Endodermal cell (in vitro differentiated cells): ENCODE results near the gene SULT4A1. TPM values are rescaled to one million over a fixed set of nuclear protein-coding genes. Genes with fewer than 3 reads are reported as not detected.

Experiments used
- DNase-seq: peaks from one replicate; pipeline ENCODE4 v3.0.0-alpha.2; 2017
- H3K27ac ChIP-seq: 2 replicates; pipeline ENCODE4 v1.5.1; 2013; ENCODE audit warnings: mild to moderate bottlenecking, low read depth, low read length, moderate library complexity
- H3K27me3 ChIP-seq: 2 replicates; pipeline ENCODE4 v1.6.1; 2013; ENCODE audit warnings: mild to moderate bottlenecking, low read length, moderate library complexity; ENCODE audit not compliant: insufficient read depth, control insufficient read depth, poor library complexity, severe bottlenecking
- H3K36me3 ChIP-seq: 2 replicates; pipeline ENCODE4 v1.7.0; 2013; ENCODE audit warnings: mild to moderate bottlenecking, low read length, moderate library complexity; ENCODE audit not compliant: control insufficient read depth, insufficient read depth
- H3K4me1 ChIP-seq: one replicate; pipeline ENCODE4 v1.7.0; 2013; ENCODE audit warnings: low read length; ENCODE audit not compliant: control insufficient read depth, insufficient read depth
- H3K4me3 ChIP-seq: 2 replicates; pipeline ENCODE4 v1.5.1; 2013; ENCODE audit warnings: mild to moderate bottlenecking, low read length, moderate library complexity
- H3K9ac ChIP-seq: 2 replicates; pipeline ENCODE4 v1.6.1; 2013; ENCODE audit warnings: mild to moderate bottlenecking, low read length, moderate library complexity; ENCODE audit not compliant: poor library complexity, severe bottlenecking; ENCODE audit errors: extremely low read depth
- H3K9me3 ChIP-seq: 2 replicates; pipeline ENCODE4 v1.6.1; 2013; ENCODE audit warnings: mild to moderate bottlenecking, low read length, moderate library complexity; ENCODE audit not compliant: control insufficient read depth
- H3K27ac Mint-ChIP-seq: 2 replicates; pipeline ENCODE4 v1.8.0; 2020; ENCODE audit warnings: mixed read lengths
- H3K27me3 Mint-ChIP-seq: 2 replicates; pipeline ENCODE4 v1.8.0; 2021; ENCODE audit warnings: mild to moderate bottlenecking, mixed read lengths; ENCODE audit not compliant: insufficient read depth
- H3K36me3 Mint-ChIP-seq: 2 replicates; pipeline ENCODE4 v1.8.0; 2020; ENCODE audit warnings: low read depth, mixed read lengths
- H3K4me1 Mint-ChIP-seq: 2 replicates; pipeline ENCODE4 v1.8.0; 2020; ENCODE audit warnings: mixed read lengths
- H3K4me3 Mint-ChIP-seq: 2 replicates; pipeline ENCODE4 v1.8.0; 2020; ENCODE audit warnings: mild to moderate bottlenecking, moderate library complexity, mixed read lengths
- H3K9me3 Mint-ChIP-seq: 2 replicates; pipeline ENCODE4 v1.8.0; 2020; ENCODE audit warnings: mild to moderate bottlenecking, mixed read lengths
- CTCF ChIP-seq: fragments of 200-600 bp; sonication (generic); conservative IDR thresholded peaks from 2 replicates; pipeline ENCODE4 v1.5.0; 2021; ENCODE audit warnings: antibody characterized with exemption, mild to moderate bottlenecking
- WGBS, 2 experiments: methylation state at CpG; one replicate each; pipeline versions ENCODE4 v1.1.5 to v1.1.7; 2013; ENCODE audit warnings: missing lambda C conversion rate in 2 of 2, mixed read lengths in 1 of 2; ENCODE audit not compliant: insufficient coverage in 1 of 2, insufficient read length in 1 of 2; 5-methylcytosine and 5-hydroxymethylcytosine counted together
- total RNA-seq, 2 donors: library from RNA; stranded (reverse); fragmentation: NEBNext Ultra II Directional in 1 of 2; extraction: Animal tissue kit (Norgen Biotek cat#: 25700) in 1 of 2; gene quantifications; 2 replicates in 1 of 2; 3 replicates in 1 of 2; pipeline ENCODE4 v1.2.1, GENCODE V29; 2021

The SULT4A1 gene
- total RNA-seq, 2 donors from 2014 or later: 11.4 to 12.7 TPM

GRCh38 chr22:43853328-43853931 lies 8.9 kb downstream of the SULT4A1 start:
- DNase-seq: peak; percentile 55
- Mint-ChIP-seq H3K27me3 (no peaks in the 10 kb centered on the region), H3K36me3 (peaks cover 11% of the 10 kb centered on the region), H3K4me1 (peaks cover 11% of the 10 kb centered on the region), H3K9me3 (peaks cover 14% of the 10 kb centered on the region), H3K27ac (no peak overlapping the region), H3K4me3 (no peak overlapping the region)
- Histone ChIP-seq H3K27ac (no peak overlapping the region), H3K9me3 (peaks cover 10% of the 10 kb centered on the region), H3K9ac (no peak overlapping the region), H3K36me3 (no peaks in the 10 kb centered on the region), H3K4me3 (no peak overlapping the region), H3K27me3 (no peaks in the 10 kb centered on the region), H3K4me1 (no peaks in the 10 kb centered on the region)
- 92 to 95% methylated on average over 4 to 10 of the region's 10 CpGs for WGBS, 2 experiments
- TF ChIP-seq CTCF: no peak

GRCh38 chr22:43852573-43853327 lies 9.6 kb downstream of the SULT4A1 start:
- Histone ChIP-seq H3K4me1 (no peaks in the 10 kb centered on the region), H3K27ac (no peak overlapping the region), H3K4me3 (no peak overlapping the region), H3K27me3 (no peaks in the 10 kb centered on the region), H3K9ac (no peak overlapping the region), H3K9me3 (peaks cover 9% of the 10 kb centered on the region), H3K36me3 (no peaks in the 10 kb centered on the region)
- 92 to 93% methylated on average over 11 to 19 of the region's 19 CpGs for WGBS, 2 experiments
- no peaks in the 10 kb centered on the region for H3K27me3 Mint-ChIP-seq
- DNase-seq: peak; percentile 35
- peak overlapping the region; percentile 9 for H3K27ac Mint-ChIP-seq
- TF ChIP-seq CTCF: no peak
- peaks cover 11% of the 10 kb centered on the region for H3K36me3 Mint-ChIP-seq
- H3K4me3 Mint-ChIP-seq: no peak overlapping the region
- peaks cover 11% of the 10 kb centered on the region for H3K4me1 Mint-ChIP-seq
- peaks cover 13% of the 10 kb centered on the region for H3K9me3 Mint-ChIP-seq

DNA sequence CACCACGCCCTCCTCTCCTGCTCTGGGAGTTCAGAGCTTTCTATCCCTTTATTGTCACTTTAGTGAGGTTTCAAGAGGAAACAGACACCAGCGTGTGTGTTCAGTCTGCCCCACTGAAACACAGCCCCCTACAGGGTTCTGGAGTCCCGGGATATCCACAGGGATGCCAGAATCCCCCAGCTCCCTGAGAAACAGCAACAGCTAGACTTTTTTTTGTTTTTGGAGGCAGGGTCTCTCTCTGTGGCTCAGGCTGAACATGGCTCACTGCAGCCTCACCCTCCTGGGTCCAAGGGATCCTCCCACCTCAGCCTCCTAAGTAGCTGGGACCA lies 10.4 kb downstream of the SULT4A1 start:
- 79 to 100% methylated on average over 1 to 3 of the region's 3 CpGs for WGBS, 2 experiments
- H3K9ac ChIP-seq: no peak overlapping the region
- DNase-seq: peak; percentile 44

More for the DNA sequence above, 10.4 kb downstream of the SULT4A1 start:
- peaks cover 4% of the 10 kb centered on the region for H3K36me3 Mint-ChIP-seq
- H3K9me3 ChIP-seq: peaks cover under 1% of the 10 kb centered on the region
- no peak overlapping the region for H3K4me3 Mint-ChIP-seq
- H3K27ac ChIP-seq: no peak overlapping the region
- H3K36me3 ChIP-seq: no peaks in the 10 kb centered on the region
- TF ChIP-seq CTCF: no peak
- no peaks in the 10 kb centered on the region for H3K27me3 Mint-ChIP-seq
- no peaks in the 10 kb centered on the region for H3K4me1 ChIP-seq
- H3K4me1 Mint-ChIP-seq: peaks cover 11% of the 10 kb centered on the region
- H3K4me3 ChIP-seq: no peak overlapping the region
- H3K9me3 Mint-ChIP-seq: peaks cover 5% of the 10 kb centered on the region
- H3K27me3 ChIP-seq: no peaks in the 10 kb centered on the region
- peak overlapping the region; percentile 48 for H3K27ac Mint-ChIP-seq
